HG03442 (cell line): Measurements from ENCODE around the gene C3orf18.
"Not testable (repeated sequence)": the region's sequence is repeated elsewhere in the genome, so short reads cannot be mapped to it uniquely, and the experiment has no call there.

Source experiments
- ATAC-seq: cut with Tn5 transposase; IDR thresholded peaks from one replicate; pipeline ENCODE4 v1.9.1; 2021; ENCODE audit warnings: mild to moderate bottlenecking, moderate library complexity; ENCODE audit not compliant: unreplicated experiment

The C3orf18 gene

DNA sequence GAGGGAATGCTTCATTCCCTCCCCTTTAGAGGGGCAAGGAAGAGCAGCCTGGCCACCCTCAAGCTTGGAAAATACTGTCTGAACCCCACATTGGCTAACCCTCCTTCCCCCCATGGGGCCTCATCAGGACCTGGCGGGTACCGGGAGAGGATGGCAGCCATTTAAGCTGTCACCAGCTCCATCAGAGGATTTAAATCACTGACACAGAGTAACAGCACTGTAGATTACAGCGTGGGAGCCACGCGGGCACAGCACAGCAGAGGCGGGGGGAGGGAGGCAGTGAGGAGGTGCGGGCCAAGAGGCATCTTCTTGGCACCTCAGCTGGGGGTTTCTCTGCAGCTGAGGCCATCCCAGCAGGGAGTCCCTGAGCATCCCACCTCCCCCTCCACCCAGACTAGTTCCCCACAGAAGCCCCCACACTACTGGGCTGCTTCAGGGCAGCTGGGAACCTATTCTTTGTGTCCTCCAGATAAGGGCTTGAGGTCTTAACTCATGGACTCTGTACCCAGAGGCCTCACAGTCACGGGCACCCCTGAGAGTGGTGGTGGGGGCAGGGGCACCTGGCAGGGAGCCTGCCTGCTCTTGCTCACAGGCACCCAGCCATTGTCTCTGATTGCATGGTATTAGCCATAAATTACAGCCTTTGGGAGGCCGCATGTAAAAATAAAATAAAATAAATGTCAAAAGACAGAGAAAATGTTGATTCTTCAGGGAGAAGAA lies 42.2 kb downstream of the C3orf18 start:
- ATAC-seq, result no peak

DNA sequence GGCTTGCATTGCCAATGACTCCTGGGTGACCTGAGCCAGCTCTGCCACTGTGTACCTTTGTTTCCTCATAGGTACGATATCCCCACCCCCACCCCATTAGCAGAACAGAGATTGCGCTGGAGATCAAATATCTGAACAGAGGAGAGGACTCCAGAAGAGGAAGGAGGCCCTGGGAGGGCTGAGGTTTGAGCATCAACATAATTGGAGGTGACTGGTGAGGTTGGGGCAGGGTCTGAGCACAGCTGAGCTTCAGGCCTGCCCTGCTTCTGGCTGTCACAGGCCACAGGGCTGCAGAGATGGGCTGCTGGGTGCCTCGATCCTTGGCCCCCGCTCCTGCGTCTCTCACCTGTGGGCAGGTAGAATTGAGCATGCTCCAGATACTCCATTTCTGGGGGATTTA lies 42.8 kb downstream of the C3orf18 start:
- no peak for ATAC-seq

DNA sequence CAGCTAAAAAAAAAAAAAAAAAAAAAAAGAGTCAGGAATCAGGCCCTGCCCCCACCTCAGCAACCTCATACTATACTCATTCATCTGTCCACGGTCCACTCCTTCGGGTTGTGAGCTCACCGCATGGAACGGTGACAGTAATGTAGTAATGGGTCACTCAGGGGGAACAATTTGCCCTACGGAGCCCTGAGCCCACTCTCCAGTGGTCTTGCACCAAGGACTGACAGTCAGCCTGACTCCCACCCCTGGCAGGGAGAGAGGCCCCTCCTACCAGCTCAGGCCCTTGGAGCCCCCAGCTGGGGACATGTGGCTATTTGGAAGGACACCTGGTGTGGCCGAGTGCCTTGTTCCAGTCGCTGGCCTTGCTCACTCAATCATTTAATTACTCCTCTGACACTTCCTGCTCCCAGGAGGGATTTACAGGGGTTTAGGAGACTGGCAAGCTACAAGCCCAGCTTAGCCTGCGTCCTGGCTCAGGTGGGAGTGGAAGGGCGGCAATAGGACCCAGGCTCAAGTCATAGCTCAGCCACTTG lies 44.2 kb downstream of the C3orf18 start:
- ATAC-seq, result no peak

DNA sequence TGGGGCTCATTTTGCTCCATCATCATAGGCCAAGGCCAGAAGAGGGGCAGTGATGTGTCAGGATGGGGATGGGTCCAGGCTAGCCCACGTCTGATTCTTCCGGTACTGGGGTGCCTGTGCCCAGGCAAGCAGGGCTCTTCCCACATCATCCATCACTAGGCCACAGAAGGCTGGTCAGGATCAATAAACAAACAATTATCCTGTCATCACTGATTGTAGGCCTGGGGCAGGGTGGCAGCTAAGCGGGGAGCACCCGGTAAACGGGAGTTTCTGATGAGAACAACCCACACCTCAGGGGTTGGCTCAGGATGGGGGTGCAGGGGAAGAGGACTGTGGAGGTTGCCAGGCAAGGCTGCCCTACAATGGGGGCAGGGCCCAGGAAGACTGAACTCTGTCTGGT lies 46.0 kb downstream of the C3orf18 start:
- ATAC-seq, result no peak

DNA sequence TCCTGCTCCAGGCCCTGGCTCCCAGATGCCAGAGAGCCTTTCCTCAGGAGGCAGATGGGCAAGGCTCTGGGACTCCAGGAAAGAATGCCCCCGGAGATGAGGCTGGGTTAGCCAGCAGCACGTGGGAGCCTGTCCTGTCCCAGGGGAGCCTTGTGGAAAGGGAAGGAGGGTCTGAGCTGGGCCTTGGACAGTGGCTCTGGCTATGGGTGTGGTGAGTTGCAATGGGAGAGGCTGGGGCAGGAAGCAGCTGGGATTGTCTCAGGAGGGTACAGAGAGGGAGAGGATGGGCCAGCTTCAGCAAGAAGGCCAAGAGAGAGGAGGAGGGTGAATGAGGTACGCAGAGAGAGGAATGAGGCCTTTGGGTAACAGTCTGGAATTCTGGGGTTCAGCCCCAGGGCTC lies 46.7 kb downstream of the C3orf18 start:
- ATAC-seq, result no peak

DNA sequence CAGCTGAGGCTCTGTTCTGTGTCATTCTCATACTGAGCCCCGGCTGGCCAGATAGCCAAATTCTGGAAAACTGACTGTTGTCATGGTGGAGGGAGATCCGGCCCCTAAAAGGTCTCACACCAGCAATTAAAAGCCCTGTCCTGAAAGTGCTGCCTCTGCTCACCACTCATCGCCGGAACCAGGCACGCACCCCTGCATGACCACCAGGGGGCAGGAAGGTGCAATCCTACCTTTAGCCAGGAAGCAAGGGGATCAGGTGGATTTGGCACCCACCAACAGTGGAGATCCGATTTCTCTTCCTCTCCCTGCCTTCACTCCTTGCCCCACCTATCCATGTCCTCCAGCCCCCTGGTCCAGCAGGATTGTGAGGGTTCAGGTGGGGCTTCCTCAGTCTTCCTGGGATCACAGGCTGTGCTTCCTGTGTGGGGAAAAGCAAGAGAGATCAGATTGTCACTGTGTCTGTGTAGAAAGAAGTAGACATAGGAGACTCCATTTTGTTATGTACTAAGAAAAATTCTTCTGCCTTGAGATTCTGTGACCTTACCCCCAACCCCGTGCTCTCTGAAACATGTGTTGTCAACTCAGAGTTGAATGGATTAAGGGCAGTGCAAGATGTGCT lies 48.0 kb downstream of the C3orf18 start:
- no peak for ATAC-seq

DNA sequence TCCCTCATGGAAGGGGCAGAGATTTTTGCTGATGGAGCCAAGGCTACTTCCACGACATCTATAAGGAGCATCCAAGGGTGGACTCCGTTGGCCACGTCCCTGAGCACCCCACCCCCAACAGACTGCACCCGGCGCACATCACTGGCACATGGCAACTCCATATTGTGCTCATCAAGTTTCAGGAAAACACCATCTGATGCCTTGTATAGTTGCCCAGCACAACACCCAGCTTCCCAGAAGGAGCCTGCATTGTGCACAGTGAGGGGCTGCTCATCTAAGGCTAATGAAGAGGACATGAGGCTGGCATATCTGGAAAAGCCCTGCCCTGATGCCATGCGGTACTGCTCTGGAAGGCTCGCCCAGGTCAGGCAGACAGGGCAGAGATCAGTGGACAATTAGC lies 49.1 kb downstream of the C3orf18 start:
- ATAC-seq, result no peak

DNA sequence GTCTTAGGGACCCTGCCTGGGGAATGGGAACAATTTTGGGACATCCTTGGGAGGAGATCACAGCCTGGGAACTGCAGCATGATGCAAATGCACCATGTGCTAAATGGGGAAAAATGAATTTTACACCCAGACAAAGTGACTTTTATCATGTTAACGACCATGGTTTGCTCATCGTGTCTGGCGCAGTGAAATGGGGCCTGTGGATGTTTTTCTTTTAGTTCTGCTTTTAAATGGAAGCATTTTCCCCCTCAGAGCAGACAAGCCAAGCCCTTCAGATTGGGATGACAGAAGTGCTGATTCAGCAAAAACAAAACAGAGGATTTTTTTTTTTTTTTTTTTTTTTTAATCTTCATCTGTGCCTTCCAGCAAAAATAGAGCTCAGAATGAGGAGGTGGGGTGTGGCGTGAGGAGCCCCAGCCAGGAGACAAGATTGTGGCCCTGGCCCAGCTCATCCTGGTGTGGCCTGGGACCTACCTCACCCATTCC lies 49.8 kb downstream of the C3orf18 start:
- ATAC-seq, result no peak

DNA sequence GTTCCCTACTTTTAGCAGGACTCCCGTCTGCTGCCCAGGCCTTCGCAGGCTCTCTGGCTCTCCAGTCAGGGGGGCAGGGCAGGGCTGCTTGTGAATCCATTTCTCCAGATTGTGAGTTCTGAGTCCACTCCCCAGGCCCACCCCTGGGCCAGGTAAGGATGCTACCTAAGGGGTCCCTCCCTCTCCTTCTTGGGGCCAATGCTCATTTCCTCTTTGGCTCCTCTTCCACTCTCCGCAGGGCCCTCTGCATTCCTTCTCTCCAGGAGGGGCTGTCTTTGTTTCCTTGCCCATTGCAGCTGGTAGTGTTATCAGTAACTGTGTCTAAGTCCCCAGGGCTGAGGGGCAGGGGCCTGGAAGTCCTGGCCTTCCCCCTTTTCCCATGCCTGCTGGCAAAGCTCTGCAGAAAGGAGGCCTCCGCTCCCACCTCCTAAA lies 51.1 kb downstream of the C3orf18 start:
- no peak for ATAC-seq

DNA sequence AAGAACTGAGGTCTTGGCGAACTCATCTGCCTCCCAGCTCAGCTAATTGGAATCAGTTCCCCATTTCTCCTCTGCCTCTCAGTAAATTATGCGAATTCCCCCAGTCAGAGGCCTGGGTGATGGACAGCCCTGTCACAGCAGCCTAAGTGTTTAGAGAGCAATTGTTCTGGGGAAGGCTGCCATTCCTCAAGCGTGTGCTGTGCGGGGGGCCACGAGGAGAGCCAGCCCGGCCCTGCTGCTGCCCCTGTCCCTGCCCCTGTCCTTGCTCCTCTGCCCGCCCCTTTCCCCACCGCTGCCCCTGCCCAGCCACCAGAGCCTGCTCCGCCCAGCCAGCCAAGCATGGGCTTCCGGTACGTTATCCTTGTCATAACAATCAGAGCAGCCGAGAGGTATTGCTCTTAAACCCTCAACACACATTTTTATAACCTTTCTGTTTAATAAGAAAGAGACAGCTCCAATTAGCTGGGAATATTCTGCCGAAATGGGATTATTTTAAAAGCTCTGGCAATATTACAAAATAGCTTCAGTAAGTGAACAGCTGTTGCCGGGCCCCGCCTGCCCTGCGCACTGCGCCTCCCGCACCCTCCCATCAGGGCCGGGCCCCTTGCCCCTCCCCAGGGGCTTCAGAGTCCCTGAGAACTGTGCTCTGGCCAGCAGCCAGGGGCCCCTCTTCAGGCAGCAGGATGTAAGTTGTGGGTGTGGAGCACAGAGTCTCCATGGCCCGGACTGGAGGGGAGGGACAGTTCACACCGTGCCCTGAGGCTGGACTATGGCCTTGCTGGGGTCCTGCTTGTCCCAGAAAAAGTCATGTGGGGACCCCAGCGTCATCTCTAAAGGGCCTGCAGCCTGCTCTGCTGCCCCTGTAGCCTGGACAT lies 51.7 kb downstream of the C3orf18 start:
- no peak for ATAC-seq

DNA sequence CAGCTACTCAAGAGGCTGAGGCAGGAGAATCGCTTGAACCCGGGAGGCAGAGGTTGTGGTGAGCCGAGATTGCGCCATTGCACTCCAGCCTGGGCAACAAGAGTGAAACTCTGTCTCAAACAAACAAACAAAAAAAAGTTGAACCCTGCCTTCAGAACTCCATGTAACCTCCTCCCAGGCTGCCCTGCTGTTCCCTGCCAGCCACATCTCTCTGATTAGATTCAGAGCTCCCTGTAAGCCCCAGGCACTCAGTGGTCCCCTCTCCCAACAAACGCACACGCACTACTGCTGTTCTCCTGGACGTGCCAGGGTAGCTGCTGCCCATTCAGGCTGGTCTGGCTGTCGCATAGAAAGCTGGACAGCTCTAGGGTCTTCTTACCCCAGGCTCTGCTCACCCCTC lies 54.6 kb downstream of the C3orf18 start:
- not testable (repeated sequence) for ATAC-seq

DNA sequence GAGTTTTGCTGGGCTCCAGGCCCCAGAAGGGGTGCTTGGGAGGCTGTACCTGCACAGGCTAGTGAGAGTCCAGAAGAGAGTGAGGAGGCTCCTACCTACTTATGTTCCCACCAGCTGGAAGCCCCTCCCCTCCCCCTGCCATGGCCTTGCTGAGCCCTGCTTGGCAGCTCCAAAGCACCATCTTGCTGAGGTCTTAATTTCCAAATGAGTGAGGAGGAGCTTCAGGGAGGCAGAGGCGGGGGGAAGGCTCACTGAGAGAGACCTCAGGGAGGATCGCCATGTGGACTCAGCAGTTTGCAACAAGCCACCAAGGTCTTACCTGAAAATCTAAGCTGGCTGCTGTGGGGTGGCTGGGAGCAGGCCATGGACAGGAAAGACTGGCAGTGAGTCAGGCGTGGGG lies 55.4 kb downstream of the C3orf18 start:
- ATAC-seq, result no peak

DNA sequence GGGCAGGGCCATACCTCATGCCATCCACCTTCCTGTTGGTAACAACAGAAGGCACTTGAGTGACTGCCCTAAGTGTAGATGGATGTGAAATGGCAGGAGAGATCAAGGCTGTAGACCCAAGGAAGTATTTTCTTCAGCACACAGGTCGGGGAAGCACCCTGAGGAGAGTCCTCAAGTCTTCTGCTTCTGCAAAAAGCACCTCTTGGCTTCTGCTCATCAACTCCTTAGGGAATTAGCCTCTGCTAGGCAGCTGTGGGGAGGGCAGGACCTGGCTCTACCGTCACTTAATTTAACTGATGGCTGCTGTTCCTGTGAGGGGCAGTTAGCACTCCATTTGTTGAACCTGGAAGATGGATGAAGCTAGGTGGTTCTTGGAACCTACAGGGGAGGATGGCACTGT lies 57.2 kb downstream of the C3orf18 start:
- ATAC-seq, result no peak

DNA sequence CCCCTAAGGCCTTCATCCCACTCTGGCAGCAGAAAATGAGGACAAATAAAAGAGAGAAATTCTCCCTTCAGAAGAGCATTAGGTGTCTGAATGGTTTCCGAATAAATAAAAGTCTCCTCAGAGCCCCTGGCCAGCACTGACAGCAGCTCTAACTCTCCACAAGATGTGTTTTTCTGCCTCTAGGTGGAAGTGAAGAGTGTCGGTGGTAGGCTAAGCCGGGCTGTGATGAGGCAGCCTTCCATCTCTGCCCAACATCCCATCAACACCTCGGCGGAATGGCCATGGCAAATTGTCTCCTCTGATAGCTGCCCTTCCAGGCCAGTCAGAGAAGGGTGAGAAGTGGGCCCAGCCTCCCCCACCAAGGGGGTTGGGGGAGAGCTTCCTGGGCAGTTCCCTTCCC lies 57.8 kb downstream of the C3orf18 start:
- no peak for ATAC-seq

DNA sequence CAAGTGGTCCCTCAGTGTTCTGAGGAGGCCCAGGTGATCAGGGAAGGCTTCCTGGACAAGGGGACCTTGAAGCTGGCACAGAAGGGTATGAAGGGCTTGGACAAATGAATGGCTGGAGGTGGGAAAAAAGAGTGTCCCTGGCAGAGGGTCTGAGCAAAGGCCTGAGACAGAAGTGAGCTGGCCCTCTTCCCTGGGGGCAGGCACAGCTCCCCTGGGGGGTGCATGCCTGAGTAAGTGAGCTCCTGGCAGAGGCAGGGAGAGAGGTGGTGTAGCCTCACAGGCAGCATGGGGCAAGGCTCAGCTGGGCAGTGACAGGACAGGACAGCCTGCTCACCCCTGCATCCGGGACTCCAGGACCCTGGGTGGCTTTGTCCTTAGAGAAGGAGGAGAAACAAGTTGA lies 58.7 kb downstream of the C3orf18 start:
- ATAC-seq, result no peak
